GM12878 (cell line): Measurements from ENCODE around the gene C1QTNF5. TPM values are rescaled to one million over a fixed set of nuclear protein-coding genes. Genes with fewer than 3 reads are reported as not detected.
A peak's percentile ranks its signal among the peaks of the same experiment; 100 is the strongest.

Experiments
- EZH2 ChIP-seq: IDR thresholded peaks from 2 replicates; pipeline ENCODE4 v1.6.1; 2012; ENCODE audit warnings: low read depth, mild to moderate bottlenecking, control low read depth, inconsistent platforms, low read length, borderline replicate concordance; ENCODE audit not compliant: control insufficient read depth
- HDAC2 ChIP-seq: fragments of 200-600 bp; sonication (generic); IDR thresholded peaks from 2 replicates; pipeline ENCODE4 v1.6.1; 2017
- IKZF1 ChIP-seq: fragments of 450-650 bp; conservative IDR thresholded peaks from 2 replicates; pipeline ENCODE4 v1.6.1; 2017; ENCODE audit warnings: antibody characterized with exemption, mild to moderate bottlenecking
- IRF4 ChIP-seq: IDR thresholded peaks from 2 replicates; pipeline ENCODE4 v1.6.1; 2011; ENCODE audit warnings: low read depth, low read length
- MTA2 ChIP-seq: fragments of 450-650 bp; IDR thresholded peaks from 2 replicates; pipeline ENCODE4 v1.6.1; 2016; ENCODE audit warnings: low read depth, mild to moderate bottlenecking, moderate library complexity
- NFIC ChIP-seq: IDR thresholded peaks from 2 replicates; pipeline ENCODE4 v1.6.1; 2012; ENCODE audit warnings: low read depth, mild to moderate bottlenecking, inconsistent platforms, low read length, moderate library complexity
- NFYA ChIP-seq: IDR thresholded peaks from 2 replicates; pipeline ENCODE4 v1.6.1; 2011; ENCODE audit warnings: low read depth, mild to moderate bottlenecking, low read length, improper control_type of control experiment, borderline replicate concordance
- NR2C1 ChIP-seq: fragments of 450-650 bp; IDR thresholded peaks from 2 replicates; pipeline ENCODE4 v1.6.1; 2017; ENCODE audit warnings: antibody characterized with exemption, mild to moderate bottlenecking, moderate library complexity
- ZNF384 ChIP-seq: IDR thresholded peaks from 2 replicates; pipeline ENCODE4 v1.6.1; 2012; ENCODE audit warnings: low read depth, mild to moderate bottlenecking, low read length, improper control_type of control experiment, borderline replicate concordance
- ZNF622 ChIP-seq: fragments of 450-650 bp; IDR thresholded peaks from 2 replicates; pipeline ENCODE4 v1.6.1; 2017; ENCODE audit warnings: mild to moderate bottlenecking, inconsistent platforms
- polyA plus RNA-seq, 11 experiments: library from polyadenylated mRNA; depleted of rRNA in 4 of 11; unstranded in 6 of 11; stranded (reverse) in 5 of 11; fragments of >200 nt; fragmentation: Nextera tagmentation in 4 of 11; fragmentation: Illumina TruSeq in 1 of 11; extraction: Ambion mirVana in 4 of 11; extraction: Trizol in 1 of 11; gene quantifications; 1 replicate in 1 of 11; 2 replicates in 10 of 11; pipeline versions ENCODE4 v1.2.1 to v1.2.3, GENCODE V29; 2011 to 2016; ENCODE audit warnings: inconsistent platforms in 2 of 11, missing spikeins in 2 of 11, low read depth in 1 of 11
- total RNA-seq, 4 experiments: library from RNA; depleted of rRNA in 3 of 4; stranded (reverse); fragments of >200 nt in 3 of 4; fragmentation: Illumina TruSeq in 1 of 4; extraction: Trizol in 1 of 4; gene quantifications; 2 replicates each; pipeline versions ENCODE4 v1.2.1 to v1.2.3, GENCODE V29; 2013 to 2021
- TF ChIP-seq, protein P1 (sequence below): fragments of 450-650 bp; IDR thresholded peaks from 2 replicates; pipeline ENCODE4 v1.6.1; 2017; ENCODE audit warnings: mild to moderate bottlenecking, low read depth, inconsistent platforms; ENCODE audit not compliant: poor library complexity, severe bottlenecking
- TF ChIP-seq, protein P2 (sequence below): fragments of 150-350 bp; IDR thresholded peaks from 2 replicates; pipeline ENCODE4 v1.6.1; 2014; ENCODE audit warnings: mild to moderate bottlenecking, low read depth, low read length
- TF ChIP-seq, protein P3 (sequence below): fragments of 450-650 bp; IDR thresholded peaks from 2 replicates; pipeline ENCODE4 v1.6.1; 2016; ENCODE audit warnings: mild to moderate bottlenecking
- TF ChIP-seq, protein P4 (sequence below): IDR thresholded peaks from 2 replicates; pipeline ENCODE4 v1.6.1; 2011; ENCODE audit warnings: borderline replicate concordance, low read depth, mild to moderate bottlenecking, moderate library complexity, low read length; ENCODE audit not compliant: insufficient read depth, poor library complexity, severe bottlenecking
- TF ChIP-seq, protein P5 (sequence below): IDR thresholded peaks from 2 replicates; pipeline ENCODE4 v1.6.1; 2011; ENCODE audit warnings: mild to moderate bottlenecking, low read depth, low read length, moderate library complexity; ENCODE audit not compliant: insufficient replicate concordance
- TF ChIP-seq, protein P6 (sequence below): fragments of 150-350 bp; IDR thresholded peaks from 2 replicates; pipeline ENCODE4 v1.6.1; 2016; ENCODE audit warnings: low read depth, low read length

The C1QTNF5 gene
- total and polyA plus RNA-seq, 10 of the 15 experiments (the other 5 are each of a cell fraction or from before 2014, with no cell fraction given): not detected

DNA sequence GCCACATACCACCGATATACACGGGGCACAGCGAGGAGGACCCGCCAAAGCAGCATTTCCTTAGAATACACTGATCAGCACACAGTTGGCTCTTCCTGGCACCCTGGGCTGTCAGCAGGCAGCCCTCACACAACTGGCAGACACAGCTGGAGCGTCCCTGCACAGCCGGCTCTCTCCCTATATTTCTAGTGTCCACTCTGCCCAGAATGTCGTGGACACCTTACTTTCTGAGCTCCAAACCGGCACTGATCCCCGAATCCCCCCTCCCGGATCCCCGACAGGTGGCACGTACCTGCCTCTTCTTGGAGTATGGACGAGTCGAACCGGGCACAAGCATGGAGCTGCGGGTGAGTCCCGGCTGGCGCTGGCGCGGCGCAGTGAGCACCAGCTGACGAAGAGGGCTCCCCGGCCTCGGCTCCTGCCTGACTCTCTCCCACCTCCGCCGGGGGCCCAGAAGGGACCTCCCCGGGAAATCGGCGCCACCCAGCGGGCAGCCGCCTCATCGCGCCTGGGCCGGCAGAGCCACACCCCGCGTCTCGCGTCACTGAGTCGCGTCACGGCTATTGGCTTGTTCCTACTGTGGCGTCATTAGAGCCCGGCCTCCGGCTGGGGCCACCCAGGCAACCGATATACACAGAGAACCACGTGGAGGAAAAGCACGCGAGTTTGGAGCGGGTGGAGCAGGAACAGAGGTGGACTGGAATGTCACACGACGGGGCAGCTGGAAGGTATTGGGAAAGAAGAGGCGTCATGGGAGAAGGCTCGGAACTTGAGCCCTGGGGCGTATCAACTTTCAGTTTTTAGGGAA is 40.7 kb upstream of the C1QTNF5 start, which contains the start of gene USP2 (continued):
- TF ChIP-seq, protein P1, sequence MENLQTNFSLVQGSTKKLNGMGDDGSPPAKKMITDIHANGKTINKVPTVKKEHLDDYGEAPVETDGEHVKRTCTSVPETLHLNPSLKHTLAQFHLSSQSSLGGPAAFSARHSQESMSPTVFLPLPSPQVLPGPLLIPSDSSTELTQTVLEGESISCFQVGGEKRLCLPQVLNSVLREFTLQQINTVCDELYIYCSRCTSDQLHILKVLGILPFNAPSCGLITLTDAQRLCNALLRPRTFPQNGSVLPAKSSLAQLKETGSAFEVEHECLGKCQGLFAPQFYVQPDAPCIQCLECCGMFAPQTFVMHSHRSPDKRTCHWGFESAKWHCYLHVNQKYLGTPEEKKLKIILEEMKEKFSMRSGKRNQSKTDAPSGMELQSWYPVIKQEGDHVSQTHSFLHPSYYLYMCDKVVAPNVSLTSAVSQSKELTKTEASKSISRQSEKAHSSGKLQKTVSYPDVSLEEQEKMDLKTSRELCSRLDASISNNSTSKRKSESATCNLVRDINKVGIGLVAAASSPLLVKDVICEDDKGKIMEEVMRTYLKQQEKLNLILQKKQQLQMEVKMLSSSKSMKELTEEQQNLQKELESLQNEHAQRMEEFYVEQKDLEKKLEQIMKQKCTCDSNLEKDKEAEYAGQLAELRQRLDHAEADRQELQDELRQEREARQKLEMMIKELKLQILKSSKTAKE: no peak
- TF ChIP-seq, protein P2, sequence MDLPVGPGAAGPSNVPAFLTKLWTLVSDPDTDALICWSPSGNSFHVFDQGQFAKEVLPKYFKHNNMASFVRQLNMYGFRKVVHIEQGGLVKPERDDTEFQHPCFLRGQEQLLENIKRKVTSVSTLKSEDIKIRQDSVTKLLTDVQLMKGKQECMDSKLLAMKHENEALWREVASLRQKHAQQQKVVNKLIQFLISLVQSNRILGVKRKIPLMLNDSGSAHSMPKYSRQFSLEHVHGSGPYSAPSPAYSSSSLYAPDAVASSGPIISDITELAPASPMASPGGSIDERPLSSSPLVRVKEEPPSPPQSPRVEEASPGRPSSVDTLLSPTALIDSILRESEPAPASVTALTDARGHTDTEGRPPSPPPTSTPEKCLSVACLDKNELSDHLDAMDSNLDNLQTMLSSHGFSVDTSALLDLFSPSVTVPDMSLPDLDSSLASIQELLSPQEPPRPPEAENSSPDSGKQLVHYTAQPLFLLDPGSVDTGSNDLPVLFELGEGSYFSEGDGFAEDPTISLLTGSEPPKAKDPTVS: no peak
- TF ChIP-seq, protein P3, sequence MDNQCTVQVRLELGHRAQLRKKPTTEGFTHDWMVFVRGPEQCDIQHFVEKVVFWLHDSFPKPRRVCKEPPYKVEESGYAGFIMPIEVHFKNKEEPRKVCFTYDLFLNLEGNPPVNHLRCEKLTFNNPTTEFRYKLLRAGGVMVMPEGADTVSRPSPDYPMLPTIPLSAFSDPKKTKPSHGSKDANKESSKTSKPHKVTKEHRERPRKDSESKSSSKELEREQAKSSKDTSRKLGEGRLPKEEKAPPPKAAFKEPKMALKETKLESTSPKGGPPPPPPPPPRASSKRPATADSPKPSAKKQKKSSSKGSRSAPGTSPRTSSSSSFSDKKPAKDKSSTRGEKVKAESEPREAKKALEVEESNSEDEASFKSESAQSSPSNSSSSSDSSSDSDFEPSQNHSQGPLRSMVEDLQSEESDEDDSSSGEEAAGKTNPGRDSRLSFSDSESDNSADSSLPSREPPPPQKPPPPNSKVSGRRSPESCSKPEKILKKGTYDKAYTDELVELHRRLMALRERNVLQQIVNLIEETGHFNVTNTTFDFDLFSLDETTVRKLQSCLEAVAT: no peak
- TF ChIP-seq ZNF384 (no peak), NFYA (no peak), IRF4 (0 out of 2 replicates have a peak, but pooled peaks have one; percentile 19), NFIC (no peak), MTA2 (no peak), NR2C1 (no peak), EZH2 (no peak), ZNF622 (no peak), IKZF1 (peak; percentile 63; the same call in 1 of the 2 replicates), HDAC2 (no peak)
- TF ChIP-seq, protein P4, sequence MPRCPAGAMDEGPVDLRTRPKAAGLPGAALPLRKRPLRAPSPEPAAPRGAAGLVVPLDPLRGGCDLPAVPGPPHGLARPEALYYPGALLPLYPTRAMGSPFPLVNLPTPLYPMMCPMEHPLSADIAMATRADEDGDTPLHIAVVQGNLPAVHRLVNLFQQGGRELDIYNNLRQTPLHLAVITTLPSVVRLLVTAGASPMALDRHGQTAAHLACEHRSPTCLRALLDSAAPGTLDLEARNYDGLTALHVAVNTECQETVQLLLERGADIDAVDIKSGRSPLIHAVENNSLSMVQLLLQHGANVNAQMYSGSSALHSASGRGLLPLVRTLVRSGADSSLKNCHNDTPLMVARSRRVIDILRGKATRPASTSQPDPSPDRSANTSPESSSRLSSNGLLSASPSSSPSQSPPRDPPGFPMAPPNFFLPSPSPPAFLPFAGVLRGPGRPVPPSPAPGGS: no peak
- TF ChIP-seq, protein P5, sequence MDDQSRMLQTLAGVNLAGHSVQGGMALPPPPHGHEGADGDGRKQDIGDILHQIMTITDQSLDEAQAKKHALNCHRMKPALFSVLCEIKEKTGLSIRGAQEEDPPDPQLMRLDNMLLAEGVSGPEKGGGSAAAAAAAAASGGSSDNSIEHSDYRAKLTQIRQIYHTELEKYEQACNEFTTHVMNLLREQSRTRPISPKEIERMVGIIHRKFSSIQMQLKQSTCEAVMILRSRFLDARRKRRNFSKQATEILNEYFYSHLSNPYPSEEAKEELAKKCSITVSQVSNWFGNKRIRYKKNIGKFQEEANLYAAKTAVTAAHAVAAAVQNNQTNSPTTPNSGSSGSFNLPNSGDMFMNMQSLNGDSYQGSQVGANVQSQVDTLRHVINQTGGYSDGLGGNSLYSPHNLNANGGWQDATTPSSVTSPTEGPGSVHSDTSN: no peak
- TF ChIP-seq, protein P6, sequence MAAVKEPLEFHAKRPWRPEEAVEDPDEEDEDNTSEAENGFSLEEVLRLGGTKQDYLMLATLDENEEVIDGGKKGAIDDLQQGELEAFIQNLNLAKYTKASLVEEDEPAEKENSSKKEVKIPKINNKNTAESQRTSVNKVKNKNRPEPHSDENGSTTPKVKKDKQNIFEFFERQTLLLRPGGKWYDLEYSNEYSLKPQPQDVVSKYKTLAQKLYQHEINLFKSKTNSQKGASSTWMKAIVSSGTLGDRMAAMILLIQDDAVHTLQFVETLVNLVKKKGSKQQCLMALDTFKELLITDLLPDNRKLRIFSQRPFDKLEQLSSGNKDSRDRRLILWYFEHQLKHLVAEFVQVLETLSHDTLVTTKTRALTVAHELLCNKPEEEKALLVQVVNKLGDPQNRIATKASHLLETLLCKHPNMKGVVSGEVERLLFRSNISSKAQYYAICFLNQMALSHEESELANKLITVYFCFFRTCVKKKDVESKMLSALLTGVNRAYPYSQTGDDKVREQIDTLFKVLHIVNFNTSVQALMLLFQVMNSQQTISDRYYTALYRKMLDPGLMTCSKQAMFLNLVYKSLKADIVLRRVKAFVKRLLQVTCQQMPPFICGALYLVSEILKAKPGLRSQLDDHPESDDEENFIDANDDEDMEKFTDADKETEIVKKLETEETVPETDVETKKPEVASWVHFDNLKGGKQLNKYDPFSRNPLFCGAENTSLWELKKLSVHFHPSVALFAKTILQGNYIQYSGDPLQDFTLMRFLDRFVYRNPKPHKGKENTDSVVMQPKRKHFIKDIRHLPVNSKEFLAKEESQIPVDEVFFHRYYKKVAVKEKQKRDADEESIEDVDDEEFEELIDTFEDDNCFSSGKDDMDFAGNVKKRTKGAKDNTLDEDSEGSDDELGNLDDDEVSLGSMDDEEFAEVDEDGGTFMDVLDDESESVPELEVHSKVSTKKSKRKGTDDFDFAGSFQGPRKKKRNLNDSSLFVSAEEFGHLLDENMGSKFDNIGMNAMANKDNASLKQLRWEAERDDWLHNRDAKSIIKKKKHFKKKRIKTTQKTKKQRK: no peak
